Neuron (in vitro differentiated cells): ENCODE results near the gene HLA-DQB1.
"Not testable (repeated sequence)": the region's sequence is repeated elsewhere in the genome, so short reads cannot be mapped to it uniquely, and the experiment has no call there.

Experiments
- H2AFZ ChIP-seq: one replicate; pipeline ENCODE4 v1.6.1; 2013; ENCODE audit warnings: low read depth, mild to moderate bottlenecking, inconsistent platforms, low read length, moderate library complexity
- H3K27me3 ChIP-seq: one replicate; pipeline ENCODE4 v1.6.1; 2013; ENCODE audit warnings: low read length; ENCODE audit not compliant: insufficient read depth
- H3K36me3 ChIP-seq: one replicate; pipeline ENCODE4 v1.6.1; 2013; ENCODE audit warnings: low read length; ENCODE audit not compliant: insufficient read depth
- H3K4me1 ChIP-seq: one replicate; pipeline ENCODE4 v1.6.1; 2013; ENCODE audit warnings: low read length; ENCODE audit not compliant: insufficient read depth
- H3K4me3 ChIP-seq: 2 replicates; pipeline ENCODE4 v1.5.1; 2013; ENCODE audit warnings: mild to moderate bottlenecking, low read length, moderate library complexity
- H3K9me3 ChIP-seq: one replicate; pipeline ENCODE4 v1.6.1; 2013; ENCODE audit warnings: low read length

The HLA-DQB1 gene

DNA sequence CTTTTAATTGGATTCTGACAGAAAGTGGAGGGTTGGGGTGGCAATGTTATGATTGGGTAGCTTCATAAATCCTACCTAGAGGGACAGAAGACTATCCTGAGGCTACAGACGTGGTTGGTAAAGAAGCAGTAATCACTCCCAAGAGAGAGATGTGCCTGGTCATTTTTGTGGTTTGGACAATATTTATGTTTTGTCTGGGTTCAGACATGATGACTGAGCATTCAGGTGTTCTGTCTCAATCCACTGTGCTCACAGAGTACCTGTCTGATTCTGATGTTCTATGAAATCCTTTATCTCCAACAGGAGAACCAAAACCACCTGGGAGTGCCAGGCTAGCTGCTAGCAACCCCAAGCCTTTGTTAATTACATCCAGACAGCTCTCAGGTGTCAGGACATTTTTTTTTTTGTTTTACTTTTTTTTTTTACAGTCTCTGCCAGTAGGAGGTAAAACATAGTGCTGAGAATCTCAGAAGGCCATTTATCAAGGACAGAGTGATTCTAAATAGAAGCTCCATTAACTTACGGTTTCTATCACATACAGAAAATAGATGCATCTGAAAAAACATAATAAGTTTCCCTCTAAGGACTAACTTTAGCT, 30.8 kb downstream of the HLA-DQB1 start:
- H3K4me3 ChIP-seq: no peak overlapping the region
- H3K36me3 ChIP-seq: no peaks in the 10 kb centered on the region
- no peak overlapping the region for H2AFZ ChIP-seq
- H3K27me3 ChIP-seq: no peaks in the 10 kb centered on the region
- H3K4me1 ChIP-seq: no peaks in the 10 kb centered on the region
- H3K9me3 ChIP-seq: no peaks in the 10 kb centered on the region

- not testable (repeated sequence) for H3K4me1 ChIP-seq, H3K9me3 ChIP-seq, H2AFZ ChIP-seq, H3K36me3 ChIP-seq, H3K27me3 ChIP-seq, H3K4me3 ChIP-seq
Observed at GRCh38 chr6:32629793-32630192, 36.7 kb downstream of the HLA-DQB1 start.

DNA sequence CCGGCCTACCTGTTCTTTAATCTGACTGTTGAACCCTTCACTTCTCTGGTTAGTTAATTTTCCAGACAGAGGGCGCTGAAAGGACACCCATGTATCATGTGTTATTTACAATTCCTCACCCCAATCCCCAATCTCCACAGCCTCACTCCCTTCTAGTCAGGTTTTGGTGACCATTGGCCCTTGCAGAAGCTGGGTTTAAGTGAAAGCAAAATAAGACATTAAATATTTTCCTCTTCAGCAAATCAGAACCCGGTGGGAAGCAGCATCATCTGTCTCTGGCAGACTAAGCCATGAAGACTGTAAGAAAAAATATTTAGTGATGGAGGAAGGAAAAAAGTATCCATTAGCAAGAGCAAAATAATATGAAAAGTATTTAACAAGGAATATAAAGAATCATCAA, 38.6 kb downstream of the HLA-DQB1 start:
- Histone ChIP-seq H3K9me3 (no peaks in the 10 kb centered on the region), H3K4me3 (no peak overlapping the region), H3K4me1 (no peaks in the 10 kb centered on the region)

DNA sequence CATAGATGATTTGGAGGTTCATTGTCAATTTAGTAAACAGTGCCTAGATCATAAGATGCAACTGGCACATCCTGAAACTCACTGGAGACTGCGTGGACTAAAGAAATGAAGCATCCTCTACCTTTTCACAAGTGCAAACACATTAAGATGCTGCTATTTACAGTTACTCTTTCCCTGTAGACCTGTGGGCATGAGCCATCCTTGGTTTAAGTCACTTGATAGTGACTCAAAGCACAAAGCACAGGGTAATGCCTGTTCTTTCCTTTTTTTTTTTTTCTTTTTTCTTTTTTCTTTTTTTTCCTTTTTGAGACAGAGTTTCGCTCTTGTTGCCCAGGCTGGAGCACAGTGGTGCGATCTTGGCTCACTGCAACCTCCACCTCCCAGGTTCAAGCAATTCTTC, 39.2 kb downstream of the HLA-DQB1 start:
- Histone ChIP-seq H3K36me3 (no peaks in the 10 kb centered on the region), H3K9me3 (no peaks in the 10 kb centered on the region), H3K4me3 (no peak overlapping the region), H2AFZ (no peak overlapping the region), H3K4me1 (no peaks in the 10 kb centered on the region), H3K27me3 (no peaks in the 10 kb centered on the region)

More for the DNA sequence above, 38.6 kb downstream of the HLA-DQB1 start:
- H3K36me3 ChIP-seq: no peaks in the 10 kb centered on the region
- no peak overlapping the region for H2AFZ ChIP-seq
- no peaks in the 10 kb centered on the region for H3K27me3 ChIP-seq

DNA sequence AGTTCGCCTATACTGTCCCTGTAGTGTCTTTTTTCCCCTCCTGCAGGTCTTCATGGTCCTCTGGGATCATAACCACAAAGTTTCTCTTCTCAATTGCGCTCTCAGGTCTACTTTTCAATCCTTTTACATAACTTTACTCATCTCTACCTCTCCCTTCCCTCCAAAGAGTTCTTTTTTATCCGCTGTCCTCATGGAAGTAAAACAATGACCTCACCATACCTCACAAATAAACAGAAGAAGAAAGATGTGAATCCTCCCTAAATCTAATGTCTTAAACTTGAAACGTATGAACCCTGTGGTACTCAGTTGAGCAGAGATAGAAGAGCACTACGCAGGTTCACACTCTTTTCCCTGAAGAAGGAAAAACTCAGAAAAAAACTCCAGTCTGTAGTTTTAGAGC, 41.3 kb downstream of the HLA-DQB1 start:
- Histone ChIP-seq H3K4me3 (no peak overlapping the region), H3K36me3 (no peaks in the 10 kb centered on the region), H3K9me3 (no peaks in the 10 kb centered on the region), H2AFZ (no peak overlapping the region), H3K27me3 (no peaks in the 10 kb centered on the region), H3K4me1 (no peaks in the 10 kb centered on the region)

DNA sequence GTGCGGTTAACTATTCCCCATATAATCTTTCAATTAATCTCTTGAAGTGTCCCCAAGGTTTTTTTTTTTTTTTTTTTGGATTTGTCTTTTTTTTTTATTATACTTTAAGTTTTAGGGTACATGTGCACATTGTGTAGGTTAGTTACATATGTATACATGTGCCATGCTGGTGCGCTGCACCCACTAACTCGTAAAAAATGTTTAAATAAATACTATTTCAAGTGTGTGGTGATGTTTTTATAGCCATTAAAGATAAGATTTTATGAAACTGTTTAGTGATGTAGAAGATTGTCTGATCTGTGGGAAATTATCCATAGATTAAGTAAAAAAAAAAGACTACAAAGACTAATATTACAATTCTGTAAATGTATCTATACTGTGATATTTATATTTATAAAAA, 41.9 kb downstream of the HLA-DQB1 start:
- Histone ChIP-seq H3K4me3 (no peak overlapping the region), H2AFZ (no peak overlapping the region), H3K27me3 (no peaks in the 10 kb centered on the region)

GRCh38 chr6:32623693-32624092, 42.8 kb downstream of the HLA-DQB1 start:
- Histone ChIP-seq H3K27me3 (no peaks in the 10 kb centered on the region), H3K4me3 (no peak overlapping the region), H3K9me3 (no peaks in the 10 kb centered on the region), H3K36me3 (no peaks in the 10 kb centered on the region), H2AFZ (no peak overlapping the region), H3K4me1 (no peaks in the 10 kb centered on the region)

More for the DNA sequence above, 41.9 kb downstream of the HLA-DQB1 start:
- no peaks in the 10 kb centered on the region for H3K36me3 ChIP-seq
- H3K4me1 ChIP-seq: no peaks in the 10 kb centered on the region
- no peaks in the 10 kb centered on the region for H3K9me3 ChIP-seq

DNA sequence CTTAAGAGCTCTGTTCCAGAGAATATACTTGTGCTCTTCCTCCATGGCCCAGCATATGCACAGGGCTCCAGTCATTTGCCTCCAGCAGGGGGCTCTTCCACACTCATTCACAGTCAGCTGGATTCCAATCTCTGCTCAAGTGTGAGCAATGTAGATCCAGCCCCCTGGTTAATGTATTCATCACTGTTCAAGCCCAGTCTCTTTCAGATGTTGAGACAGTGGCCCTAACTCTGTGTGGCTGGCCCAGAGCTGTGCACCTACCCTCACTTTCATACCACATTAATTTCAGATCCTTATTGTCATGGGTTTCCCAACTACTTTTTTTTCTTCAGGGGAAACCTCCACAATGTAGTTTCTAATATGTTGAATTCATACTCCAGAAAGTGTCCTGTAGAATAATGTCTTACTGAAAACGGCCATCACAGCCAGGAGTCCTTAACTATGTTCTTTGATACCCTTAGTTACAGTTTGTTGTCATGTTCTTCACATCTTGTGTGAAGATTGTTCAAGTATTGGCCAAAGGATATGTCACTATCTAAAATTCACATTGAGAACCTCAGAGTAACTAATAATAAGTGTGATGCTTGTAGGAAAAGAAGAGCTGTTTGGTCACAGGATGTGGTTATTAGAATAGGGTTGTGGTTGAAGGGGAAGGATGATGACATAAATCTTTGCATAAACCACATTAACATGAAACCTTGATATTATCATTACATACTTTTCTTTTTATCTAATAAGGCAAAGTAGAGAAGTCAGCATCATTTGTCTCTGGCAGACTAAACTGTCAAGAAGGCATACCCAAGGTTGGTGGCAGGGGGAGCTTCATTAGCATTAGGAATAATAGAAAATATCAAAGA, 43.7 kb downstream of the HLA-DQB1 start:
- no peak overlapping the region for H2AFZ ChIP-seq
- no peaks in the 10 kb centered on the region for H3K36me3 ChIP-seq
- no peaks in the 10 kb centered on the region for H3K27me3 ChIP-seq
- H3K9me3 ChIP-seq: no peaks in the 10 kb centered on the region
- H3K4me3 ChIP-seq: no peak overlapping the region
- H3K4me1 ChIP-seq: no peaks in the 10 kb centered on the region

DNA sequence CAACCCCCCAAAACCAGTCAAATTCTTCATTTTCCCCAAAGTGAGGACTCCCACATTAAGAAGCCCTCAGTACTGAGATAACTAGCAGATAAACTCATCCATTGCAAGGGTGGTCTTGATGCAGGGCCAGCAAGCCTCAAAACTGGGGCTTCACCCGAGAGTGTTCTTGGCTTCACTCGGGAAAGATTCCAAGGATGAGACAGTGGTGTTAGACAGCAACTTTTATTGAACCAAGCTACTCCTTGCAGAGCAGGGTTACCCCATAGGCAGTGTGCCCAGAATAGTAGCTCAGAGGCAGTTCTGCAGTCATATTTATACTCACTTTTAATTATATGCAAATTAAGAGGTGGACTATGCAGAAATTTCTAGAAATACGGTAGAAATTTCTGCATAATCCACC, 45.1 kb downstream of the HLA-DQB1 start:
- Histone ChIP-seq H3K4me3 (no peak overlapping the region), H3K27me3 (no peaks in the 10 kb centered on the region), H3K9me3 (no peaks in the 10 kb centered on the region), H3K4me1 (no peaks in the 10 kb centered on the region), H2AFZ (no peak overlapping the region), H3K36me3 (no peaks in the 10 kb centered on the region)

DNA sequence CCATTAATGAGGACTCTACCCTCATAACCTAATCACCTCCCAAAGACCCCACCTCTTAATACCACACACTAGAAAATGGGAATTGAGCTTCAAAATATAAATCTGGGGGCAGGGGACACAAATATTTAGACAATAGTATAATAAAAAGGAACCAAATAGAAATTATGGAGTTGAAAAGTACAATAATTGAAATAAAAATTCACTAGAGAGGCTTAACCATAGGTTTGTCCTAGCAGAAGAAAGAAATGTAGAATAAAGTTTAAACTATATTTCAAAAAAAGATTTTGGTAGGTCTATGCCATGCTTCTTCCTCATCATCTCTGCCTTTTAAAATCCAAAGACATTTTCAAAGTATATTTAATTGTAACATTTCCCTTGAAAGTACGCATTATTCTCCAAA, 48.7 kb downstream of the HLA-DQB1 start:
- Histone ChIP-seq H3K4me3 (no peak overlapping the region), H3K27me3 (no peaks in the 10 kb centered on the region), H2AFZ (no peak overlapping the region), H3K36me3 (no peaks in the 10 kb centered on the region), H3K9me3 (no peaks in the 10 kb centered on the region), H3K4me1 (no peaks in the 10 kb centered on the region)

GRCh38 chr6:32615885-32616532, 50.4 kb downstream of the HLA-DQB1 start:
- no peaks in the 10 kb centered on the region for H3K27me3 ChIP-seq
- H3K4me1 ChIP-seq: no peaks in the 10 kb centered on the region
- no peaks in the 10 kb centered on the region for H3K9me3 ChIP-seq
- no peaks in the 10 kb centered on the region for H3K36me3 ChIP-seq
- H3K4me3 ChIP-seq: no peak overlapping the region
- no peak overlapping the region for H2AFZ ChIP-seq

- Histone ChIP-seq H3K36me3 (no peaks in the 10 kb centered on the region), H2AFZ (no peak overlapping the region), H3K4me3 (no peak overlapping the region), H3K27me3 (no peaks in the 10 kb centered on the region), H3K9me3 (no peaks in the 10 kb centered on the region), H3K4me1 (peaks cover 1% of the 10 kb centered on the region)
Observed at GRCh38 chr6:32614366-32615081, 51.9 kb downstream of the HLA-DQB1 start.

DNA sequence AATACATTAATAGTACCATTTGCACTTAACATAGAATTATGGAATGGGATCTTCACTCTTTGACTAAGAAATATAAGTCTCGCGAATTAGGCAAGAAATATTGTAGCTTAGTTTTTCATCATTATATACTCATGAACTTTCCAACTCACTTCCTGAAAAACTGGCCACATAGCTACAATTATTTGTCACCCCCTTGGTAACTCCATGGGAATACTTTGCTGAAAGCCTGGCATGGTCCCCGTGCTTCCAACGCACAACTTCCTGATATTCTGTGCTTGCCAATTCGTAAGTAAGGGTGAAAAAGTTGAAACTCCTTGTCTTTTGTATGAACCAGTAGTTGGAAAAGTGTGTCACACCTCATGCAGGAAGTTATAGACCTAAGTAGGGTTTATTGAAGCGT, 53.0 kb downstream of the HLA-DQB1 start:
- no peaks in the 10 kb centered on the region for H3K27me3 ChIP-seq

More for the DNA sequence above, 53.0 kb downstream of the HLA-DQB1 start:
- H3K9me3 ChIP-seq: no peaks in the 10 kb centered on the region
- no peaks in the 10 kb centered on the region for H3K36me3 ChIP-seq
- no peak overlapping the region for H2AFZ ChIP-seq
- peaks cover 4% of the 10 kb centered on the region for H3K4me1 ChIP-seq
- no peak overlapping the region for H3K4me3 ChIP-seq
